T-helper 2 cell treated with Interferon-gamma antibody and Interleukin-4, amounts not matched to agents 5 μg/mL and 100 μg/mL, for 36 hours (primary cell): ENCODE data around the gene VIM.

ENCODE experiments used
- DNase-seq: peaks from one replicate; pipeline ENCODE4 v3.0.0; 2021; ENCODE audit warnings: low spot score
- H3K27ac Mint-ChIP-seq: one replicate; pipeline ENCODE4 v1.8.0; 2021; ENCODE audit warnings: mild to moderate bottlenecking, mixed read lengths
- H3K27me3 Mint-ChIP-seq: one replicate; pipeline ENCODE4 v1.8.0; 2021; ENCODE audit warnings: low read depth, mixed read lengths
- H3K36me3 Mint-ChIP-seq: one replicate; pipeline ENCODE4 v1.8.0; 2021; ENCODE audit warnings: low read depth, mixed read lengths
- H3K4me1 Mint-ChIP-seq: one replicate; pipeline ENCODE4 v1.8.0; 2021; ENCODE audit warnings: low read depth, mixed read lengths
- H3K4me3 Mint-ChIP-seq: one replicate; pipeline ENCODE4 v1.8.0; 2022; ENCODE audit warnings: mild to moderate bottlenecking, moderate library complexity, mixed read lengths
- H3K9me3 Mint-ChIP-seq: one replicate; pipeline ENCODE4 v1.8.0; 2021; ENCODE audit warnings: mixed read lengths

VIM gene

DNA sequence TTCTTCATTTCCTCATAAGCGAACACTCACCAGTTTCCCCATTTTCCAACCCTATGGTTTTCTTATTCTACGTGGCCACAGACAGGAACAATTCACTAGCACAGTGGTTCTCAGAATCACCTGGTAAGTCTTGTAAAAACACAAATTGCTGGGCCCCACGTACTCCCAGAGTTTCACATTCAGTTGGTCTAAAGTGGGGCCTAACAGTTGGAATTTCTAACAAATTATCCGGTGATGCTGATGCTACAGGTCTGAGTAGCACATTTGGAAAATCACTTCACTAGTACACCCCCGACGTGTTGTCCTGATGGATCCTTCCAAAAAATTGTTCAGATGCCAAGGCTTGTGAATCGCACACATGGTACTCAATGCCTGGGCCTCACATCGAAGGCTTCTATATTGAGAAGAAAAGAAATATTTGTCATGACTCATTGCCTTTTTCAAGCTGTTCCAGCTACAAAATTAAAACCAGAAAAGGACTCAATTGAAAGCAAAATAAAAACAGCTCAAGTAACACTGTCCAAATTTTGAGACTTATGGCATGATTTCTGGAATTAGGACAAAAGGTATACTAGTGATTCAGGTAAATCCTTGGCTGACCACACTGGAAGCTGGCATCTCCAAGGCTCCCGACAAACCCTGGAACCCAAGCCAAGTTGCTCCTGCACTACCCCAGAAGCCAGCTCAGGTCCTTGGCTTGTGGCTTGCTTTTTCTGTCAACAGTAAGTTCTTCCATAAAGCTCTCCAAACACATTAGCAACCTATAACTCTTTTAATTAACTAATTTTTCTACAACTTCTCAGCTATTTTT, 12.9 kb upstream of the VIM start:
- peaks cover 32% of the 10 kb centered on the region for H3K36me3 Mint-ChIP-seq
- H3K27me3 Mint-ChIP-seq, result no peaks in the 10 kb centered on the region
- DNase-seq, result no peak
- H3K4me1 Mint-ChIP-seq, result peaks cover 23% of the 10 kb centered on the region
- no peak overlapping the region for H3K4me3 Mint-ChIP-seq
- H3K9me3 Mint-ChIP-seq, result no peaks in the 10 kb centered on the region
- H3K27ac Mint-ChIP-seq, result peak overlapping the region; percentile 94

DNA sequence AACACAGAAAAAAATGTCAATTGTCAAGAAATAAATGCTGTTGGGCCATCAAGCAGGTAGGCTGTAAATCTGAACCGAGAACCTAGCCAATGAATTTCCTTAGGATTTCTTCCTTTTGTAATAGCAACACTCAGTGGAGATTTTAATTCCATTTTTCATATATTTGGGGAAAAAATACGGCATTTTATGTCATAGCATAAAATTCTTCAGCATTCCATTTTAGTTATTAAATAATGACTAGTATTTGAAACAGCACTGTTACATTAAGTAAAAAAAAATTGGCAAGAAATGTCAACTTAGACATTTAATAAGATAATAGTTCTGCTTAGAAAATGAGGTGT, 12.3 kb upstream of the VIM start:
- H3K9me3 Mint-ChIP-seq, result no peaks in the 10 kb centered on the region
- H3K4me1 Mint-ChIP-seq, result peaks cover 23% of the 10 kb centered on the region
- H3K4me3 Mint-ChIP-seq, result peak overlapping the region; percentile 65
- H3K27me3 Mint-ChIP-seq, result no peaks in the 10 kb centered on the region
- peaks cover 33% of the 10 kb centered on the region for H3K36me3 Mint-ChIP-seq
- DNase-seq, result no peak
- peak overlapping the region; percentile 94 for H3K27ac Mint-ChIP-seq

DNA sequence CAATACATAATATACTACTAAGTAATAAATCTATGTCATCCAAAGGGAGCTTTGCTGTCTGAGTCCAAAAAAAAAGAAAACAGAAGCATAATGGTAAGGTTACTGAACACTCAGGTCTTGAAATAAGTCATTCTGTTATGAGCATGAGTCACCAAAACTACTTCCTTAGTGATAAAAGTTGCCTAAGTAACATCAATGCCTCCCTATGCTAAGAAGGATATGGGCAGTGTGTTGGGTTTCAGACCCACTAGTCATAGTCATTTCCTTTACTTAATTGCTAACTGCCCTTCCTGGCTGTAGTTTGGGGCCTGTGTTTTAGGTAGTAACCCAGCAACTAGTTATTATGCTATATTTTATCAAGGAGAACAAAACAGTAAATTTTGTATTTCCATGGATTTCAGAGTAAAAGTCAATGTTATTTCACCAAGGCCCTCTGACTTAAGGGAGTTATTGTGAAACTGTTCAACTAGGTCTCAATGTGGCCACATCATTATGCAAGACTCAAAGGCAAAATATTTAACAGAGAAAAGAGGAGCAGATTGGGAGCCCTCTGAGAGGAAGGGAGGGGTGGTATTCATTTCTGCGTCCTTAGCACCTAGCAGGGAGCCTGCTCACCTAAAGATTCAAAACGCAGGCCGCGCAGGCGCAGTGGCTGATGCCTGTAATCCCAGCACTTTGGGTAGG, 11.7 kb upstream of the VIM start:
- DNase-seq, result peak; percentile 57
- peaks cover 33% of the 10 kb centered on the region for H3K36me3 Mint-ChIP-seq
- H3K4me1 Mint-ChIP-seq, result peaks cover 27% of the 10 kb centered on the region
- peak overlapping the region; percentile 65 for H3K4me3 Mint-ChIP-seq
- H3K9me3 Mint-ChIP-seq, result no peaks in the 10 kb centered on the region
- H3K27me3 Mint-ChIP-seq, result no peaks in the 10 kb centered on the region
- H3K27ac Mint-ChIP-seq, result peak overlapping the region; percentile 94

DNA sequence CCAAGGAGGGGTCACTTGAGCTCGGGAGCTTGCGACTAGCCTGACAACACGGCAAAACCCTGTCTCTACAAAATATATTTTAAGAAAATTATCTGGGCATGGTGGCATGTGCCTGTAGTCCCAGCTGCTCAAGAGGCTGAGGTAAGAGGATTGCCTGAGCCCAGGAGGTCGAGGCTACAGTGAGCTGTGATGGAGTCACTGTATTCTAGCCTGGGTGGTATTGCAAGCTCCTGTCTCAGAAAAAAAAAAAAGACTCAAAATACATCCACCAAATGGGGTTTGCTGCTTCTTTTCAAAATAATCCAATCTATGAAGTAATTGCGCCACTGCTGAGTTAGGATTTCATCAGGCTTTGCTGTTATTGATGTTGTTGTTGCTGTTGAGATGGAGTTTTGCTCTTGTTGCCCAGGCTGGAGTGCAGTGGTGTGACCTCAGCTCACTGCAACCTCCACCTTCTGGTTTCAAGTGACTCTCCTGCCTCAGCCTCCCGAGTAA, 11.1 kb upstream of the VIM start:
- no peak for DNase-seq

DNA sequence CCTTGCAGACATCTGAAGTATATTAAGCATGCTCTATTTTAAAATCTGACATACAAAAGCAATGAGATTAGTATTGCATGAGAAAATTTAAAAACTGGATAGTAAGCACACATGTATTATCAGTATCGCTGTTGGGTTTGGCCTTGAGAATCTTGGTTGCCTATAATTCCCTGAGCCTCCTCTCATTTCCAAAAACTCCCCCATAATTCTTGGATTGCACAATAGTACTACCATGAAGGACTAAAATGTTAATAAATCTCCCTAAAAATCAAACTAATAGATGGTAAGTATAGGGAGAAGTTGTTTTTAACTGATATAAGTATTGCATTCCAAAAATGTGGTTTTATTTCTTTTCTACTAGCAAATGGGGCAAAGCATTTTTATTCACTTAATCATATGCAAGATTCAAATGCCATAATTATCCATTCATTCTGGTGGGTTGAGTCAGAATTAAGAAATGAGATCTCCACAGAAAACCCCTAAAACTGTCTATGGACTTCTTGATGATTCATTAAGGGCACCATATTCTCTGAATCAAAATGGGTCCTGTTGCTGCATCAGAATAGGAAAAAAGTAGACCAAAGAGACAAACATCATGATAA, 10.3 kb upstream of the VIM start:
- H3K27ac Mint-ChIP-seq, result peak overlapping the region; percentile 74
- H3K4me1 Mint-ChIP-seq, result peaks cover 23% of the 10 kb centered on the region
- H3K4me3 Mint-ChIP-seq, result no peak overlapping the region
- H3K36me3 Mint-ChIP-seq, result peaks cover 24% of the 10 kb centered on the region
- no peak for DNase-seq
- no peaks in the 10 kb centered on the region for H3K27me3 Mint-ChIP-seq
- H3K9me3 Mint-ChIP-seq, result no peaks in the 10 kb centered on the region

More for the DNA sequence above, 11.1 kb upstream of the VIM start:
- Mint-ChIP-seq H3K27ac (peak overlapping the region; percentile 94), H3K36me3 (peaks cover 30% of the 10 kb centered on the region), H3K27me3 (no peaks in the 10 kb centered on the region), H3K9me3 (no peaks in the 10 kb centered on the region), H3K4me3 (no peak overlapping the region), H3K4me1 (peaks cover 27% of the 10 kb centered on the region)

DNA sequence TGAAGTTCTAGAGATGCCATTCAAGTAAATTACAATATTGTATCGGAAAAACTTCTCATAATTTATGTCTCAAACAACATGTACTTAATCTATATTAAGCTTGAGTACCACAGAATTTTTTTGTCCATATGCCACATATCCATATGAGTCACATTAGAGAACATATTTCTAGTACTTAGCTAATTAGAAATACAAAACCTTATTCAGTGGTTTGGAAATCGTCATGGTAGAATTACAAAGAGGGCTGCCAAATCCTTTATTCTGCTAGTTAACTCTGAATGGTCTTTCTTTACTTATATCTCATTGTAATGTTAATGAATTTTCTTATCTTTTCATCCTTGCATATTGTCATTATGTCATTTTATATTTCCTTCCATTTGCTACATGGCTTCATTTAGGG, 9.0 kb upstream of the VIM start:
- Mint-ChIP-seq H3K4me3 (no peak overlapping the region), H3K27ac (peak overlapping the region; percentile 11), H3K27me3 (no peaks in the 10 kb centered on the region), H3K4me1 (peaks cover 28% of the 10 kb centered on the region), H3K36me3 (peaks cover 23% of the 10 kb centered on the region), H3K9me3 (no peaks in the 10 kb centered on the region)
- no peak for DNase-seq

DNA sequence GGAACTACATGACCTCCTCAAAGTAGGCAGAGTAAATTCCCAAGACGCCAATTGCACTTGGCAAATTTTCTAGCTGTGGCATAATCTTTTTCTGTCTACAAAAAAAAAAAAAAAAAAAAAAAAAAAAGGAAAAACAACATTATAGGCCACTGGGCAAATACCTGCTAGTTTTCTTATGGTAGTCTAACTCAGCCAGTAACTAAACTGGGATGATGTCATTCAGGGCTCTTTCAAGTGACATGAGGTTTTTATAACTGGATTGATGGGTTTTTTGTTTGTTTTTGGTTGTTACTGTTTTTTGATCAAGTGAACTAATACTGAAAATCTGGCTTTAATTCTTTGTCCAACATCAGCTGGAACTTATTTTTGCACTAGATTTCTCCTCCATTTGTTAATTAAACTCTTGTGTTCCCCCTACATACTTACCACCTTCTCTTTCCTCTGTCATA, 7.4 kb upstream of the VIM start:
- H3K27me3 Mint-ChIP-seq, result no peaks in the 10 kb centered on the region
- H3K4me3 Mint-ChIP-seq, result no peak overlapping the region
- H3K36me3 Mint-ChIP-seq, result peaks cover 24% of the 10 kb centered on the region
- no peak for DNase-seq
- H3K27ac Mint-ChIP-seq, result no peak overlapping the region
- H3K9me3 Mint-ChIP-seq, result no peaks in the 10 kb centered on the region
- H3K4me1 Mint-ChIP-seq, result peaks cover 31% of the 10 kb centered on the region

DNA sequence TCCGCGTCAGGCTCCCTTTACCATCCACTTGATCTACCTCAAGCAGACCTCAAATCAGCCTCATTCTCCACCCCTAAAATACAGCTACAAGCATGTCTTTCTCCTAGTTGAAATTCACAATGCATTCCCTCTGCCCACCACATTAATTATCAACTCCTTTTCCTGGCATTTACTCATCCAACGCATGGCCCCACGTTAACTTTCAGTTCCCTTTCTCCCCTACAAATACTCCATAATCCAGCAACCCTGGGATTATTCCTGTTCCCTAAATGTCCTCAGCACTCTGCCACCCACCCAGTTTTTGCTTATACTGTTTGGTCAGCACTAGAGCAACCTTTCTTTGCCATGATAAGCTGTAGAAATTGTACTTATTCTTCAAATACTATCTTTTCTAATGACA, 5.7 kb upstream of the VIM start:
- Mint-ChIP-seq H3K9me3 (no peaks in the 10 kb centered on the region), H3K36me3 (peaks cover 23% of the 10 kb centered on the region), H3K4me1 (peaks cover 36% of the 10 kb centered on the region), H3K27me3 (no peaks in the 10 kb centered on the region), H3K4me3 (no peak overlapping the region), H3K27ac (no peak overlapping the region)
- no peak for DNase-seq

DNA sequence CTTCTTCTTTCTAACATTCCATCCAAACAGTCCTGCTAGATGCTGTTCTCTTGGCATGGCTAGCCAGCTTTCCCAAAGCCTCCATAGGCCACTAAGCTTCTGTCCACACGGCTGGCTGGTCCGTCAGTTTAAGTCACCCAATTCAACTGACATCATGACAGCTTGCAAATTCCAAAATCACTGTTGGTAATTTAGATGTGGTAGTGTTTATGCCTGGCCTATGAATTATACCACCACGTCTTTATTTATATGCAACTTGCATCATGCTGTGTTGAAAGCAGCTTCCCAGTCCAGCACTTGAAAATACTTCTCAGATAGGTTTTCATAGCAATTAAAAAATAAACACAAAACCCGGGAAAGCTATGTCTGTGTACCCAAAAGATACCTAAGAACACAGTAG, 2.2 kb upstream of the VIM start:
- Mint-ChIP-seq H3K4me1 (peaks cover 35% of the 10 kb centered on the region), H3K9me3 (no peaks in the 10 kb centered on the region)

DNA sequence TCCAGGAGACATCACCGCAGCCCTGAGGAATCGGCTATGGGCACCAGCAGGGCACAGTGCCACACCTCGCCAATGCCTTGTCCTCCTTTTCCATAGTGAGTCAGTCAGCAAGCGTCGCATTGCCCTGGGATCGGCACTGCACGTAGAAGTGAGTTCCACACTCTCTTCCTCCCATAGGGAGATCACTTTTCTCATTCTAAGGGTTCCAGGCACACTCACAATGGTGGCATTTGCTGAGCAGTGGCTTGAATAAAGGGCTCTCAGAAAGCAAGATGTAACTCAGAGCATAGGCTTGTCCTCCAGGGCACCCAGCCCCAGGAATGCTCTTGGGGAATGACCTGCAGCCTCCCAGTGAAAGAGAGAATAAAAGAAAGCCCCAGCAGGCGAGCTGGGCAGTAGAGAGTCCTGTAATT, 1.1 kb upstream of the VIM start:
- H3K27me3 Mint-ChIP-seq, result no peaks in the 10 kb centered on the region
- H3K36me3 Mint-ChIP-seq, result peaks cover 41% of the 10 kb centered on the region
- peak overlapping the region; percentile 100 for H3K27ac Mint-ChIP-seq

More for the DNA sequence above, 2.2 kb upstream of the VIM start:
- Mint-ChIP-seq H3K27me3 (no peaks in the 10 kb centered on the region), H3K36me3 (peaks cover 30% of the 10 kb centered on the region), H3K4me3 (no peak overlapping the region), H3K27ac (no peak overlapping the region)
- no peak for DNase-seq

DNA sequence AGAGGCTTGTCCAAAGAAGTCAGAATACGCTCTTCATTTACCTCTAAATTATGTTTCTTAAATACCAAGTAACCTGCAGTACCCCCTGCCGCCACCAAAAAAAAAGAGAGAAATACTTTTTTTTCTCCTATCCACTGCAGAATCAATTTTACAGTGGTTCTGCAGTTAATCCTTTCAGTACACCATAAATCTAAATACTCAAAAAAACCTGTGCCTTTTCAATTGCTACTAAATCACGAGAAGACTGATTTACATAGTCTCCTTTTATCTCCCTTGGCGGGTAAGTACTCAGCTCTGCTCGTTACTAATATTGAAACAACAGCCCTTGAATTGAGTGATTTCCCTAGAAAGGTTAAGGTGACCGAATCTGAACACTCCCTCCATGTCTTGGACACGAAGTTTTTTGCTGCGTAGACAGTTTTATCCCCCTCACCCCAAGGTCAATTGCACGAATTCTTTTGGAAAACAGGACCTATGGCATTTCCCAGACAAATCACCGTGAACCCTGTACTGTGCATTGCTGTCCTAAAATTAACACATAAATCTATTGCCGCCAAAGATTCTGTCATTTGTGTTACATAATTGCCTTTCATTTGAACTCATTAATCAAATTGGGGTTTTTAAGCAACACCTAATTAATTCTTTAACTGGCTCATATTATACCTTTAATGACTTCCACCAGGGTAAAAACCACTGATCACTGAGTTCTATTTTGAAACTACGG, 512 bp upstream of the VIM start:
- peak overlapping the region; percentile 100 for H3K27ac Mint-ChIP-seq
- peaks cover 48% of the 10 kb centered on the region for H3K36me3 Mint-ChIP-seq
- peak overlapping the region; percentile 97 for H3K4me3 Mint-ChIP-seq
- peak; percentile 58 for DNase-seq
- H3K4me1 Mint-ChIP-seq, result peaks cover 47% of the 10 kb centered on the region
- no peaks in the 10 kb centered on the region for H3K9me3 Mint-ChIP-seq
- no peaks in the 10 kb centered on the region for H3K27me3 Mint-ChIP-seq

More for the DNA sequence above, 1.1 kb upstream of the VIM start:
- Mint-ChIP-seq H3K4me3 (peak overlapping the region; percentile 97), H3K4me1 (peaks cover 41% of the 10 kb centered on the region), H3K9me3 (no peaks in the 10 kb centered on the region)
- no peak for DNase-seq

DNA sequence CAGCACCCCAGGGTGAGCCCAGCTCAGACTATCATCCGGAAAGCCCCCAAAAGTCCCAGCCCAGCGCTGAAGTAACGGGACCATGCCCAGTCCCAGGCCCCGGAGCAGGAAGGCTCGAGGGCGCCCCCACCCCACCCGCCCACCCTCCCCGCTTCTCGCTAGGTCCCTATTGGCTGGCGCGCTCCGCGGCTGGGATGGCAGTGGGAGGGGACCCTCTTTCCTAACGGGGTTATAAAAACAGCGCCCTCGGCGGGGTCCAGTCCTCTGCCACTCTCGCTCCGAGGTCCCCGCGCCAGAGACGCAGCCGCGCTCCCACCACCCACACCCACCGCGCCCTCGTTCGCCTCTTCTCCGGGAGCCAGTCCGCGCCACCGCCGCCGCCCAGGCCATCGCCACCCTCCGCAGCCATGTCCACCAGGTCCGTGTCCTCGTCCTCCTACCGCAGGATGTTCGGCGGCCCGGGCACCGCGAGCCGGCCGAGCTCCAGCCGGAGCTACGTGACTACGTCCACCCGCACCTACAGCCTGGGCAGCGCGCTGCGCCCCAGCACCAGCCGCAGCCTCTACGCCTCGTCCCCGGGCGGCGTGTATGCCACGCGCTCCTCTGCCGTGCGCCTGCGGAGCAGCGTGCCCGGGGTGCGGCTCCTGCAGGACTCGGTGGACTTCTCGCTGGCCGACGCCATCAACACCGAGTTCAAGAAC, 1.1 kb downstream of the VIM start:
- Mint-ChIP-seq H3K27ac (peak overlapping the region; percentile 100), H3K4me1 (peaks cover 43% of the 10 kb centered on the region), H3K36me3 (peaks cover 57% of the 10 kb centered on the region), H3K27me3 (no peaks in the 10 kb centered on the region), H3K9me3 (no peaks in the 10 kb centered on the region), H3K4me3 (peak overlapping the region; percentile 97)
- peak; percentile 73 for DNase-seq

DNA sequence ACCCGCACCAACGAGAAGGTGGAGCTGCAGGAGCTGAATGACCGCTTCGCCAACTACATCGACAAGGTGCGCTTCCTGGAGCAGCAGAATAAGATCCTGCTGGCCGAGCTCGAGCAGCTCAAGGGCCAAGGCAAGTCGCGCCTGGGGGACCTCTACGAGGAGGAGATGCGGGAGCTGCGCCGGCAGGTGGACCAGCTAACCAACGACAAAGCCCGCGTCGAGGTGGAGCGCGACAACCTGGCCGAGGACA, 1.6 kb downstream of the VIM start:
- no peaks in the 10 kb centered on the region for H3K27me3 Mint-ChIP-seq
- no peaks in the 10 kb centered on the region for H3K9me3 Mint-ChIP-seq
- H3K4me1 Mint-ChIP-seq, result peaks cover 48% of the 10 kb centered on the region
- no peak for DNase-seq
- peak overlapping the region; percentile 100 for H3K27ac Mint-ChIP-seq
- peak overlapping the region; percentile 97 for H3K4me3 Mint-ChIP-seq
- peaks cover 61% of the 10 kb centered on the region for H3K36me3 Mint-ChIP-seq
